ENCODE results near the gene PIEZO2.

DNA sequence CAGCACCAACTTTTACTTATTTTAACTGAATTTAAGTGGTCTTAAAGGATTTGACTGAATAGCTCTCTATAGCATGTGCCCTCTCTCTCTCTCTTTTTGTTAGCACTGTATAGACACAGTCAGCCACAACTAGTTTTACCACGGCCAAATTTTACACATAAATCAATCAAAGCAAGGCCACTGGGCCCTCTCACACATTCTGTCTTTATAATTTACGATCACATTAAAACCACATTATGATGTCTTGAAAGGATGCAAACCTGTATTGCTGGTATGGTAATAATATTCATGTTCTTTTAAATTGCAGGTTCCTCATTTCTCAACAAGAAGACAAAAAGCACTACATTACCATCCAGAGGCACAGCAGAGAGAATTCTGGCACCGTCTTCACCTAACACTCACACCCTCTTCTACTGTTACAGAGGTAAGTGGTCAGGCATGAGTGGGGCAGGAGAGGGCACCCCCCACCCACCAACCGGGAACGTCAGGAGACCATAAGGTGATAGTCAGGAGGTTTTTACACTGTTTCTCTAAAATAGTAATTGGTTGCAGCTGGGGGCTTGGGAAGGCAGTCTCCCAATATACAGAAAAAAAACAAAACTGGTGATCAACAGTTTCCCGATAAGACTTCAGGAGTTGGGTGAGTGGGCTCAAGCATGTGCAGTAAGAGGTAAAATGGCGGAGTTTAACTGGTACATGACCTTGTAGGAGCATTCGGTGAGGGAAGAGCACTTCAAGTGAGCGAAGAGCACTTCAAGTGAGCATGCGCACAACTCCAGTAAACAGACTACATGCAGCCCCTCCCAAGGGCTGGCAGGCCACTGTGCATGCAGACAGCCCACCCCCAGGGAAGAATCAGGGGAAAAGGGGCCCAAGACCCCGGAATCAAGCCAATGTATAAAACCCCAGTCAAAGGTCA is 296.7 kb downstream of the PIEZO2 start:
- TF ChIP-seq ZNF274 (IDR thresholded peaks at IDR 0.05; ENCODE audit: low read depth, low read length) (no peak), YY1 (IDR thresholded peaks at IDR 0.05; ENCODE audit: insufficient read depth, insufficient read length) (no peak)

Measured in NT2/D1 (cell line).